C4-2B (cell line): ENCODE measurements around the gene CEP85L.

Experiments
- ZFX ChIP-seq: fragments of 450-650 bp; IDR thresholded peaks from 2 replicates; pipeline ENCODE4 v1.6.1; 2017
- TF ChIP-seq, protein P1 (sequence below): fragments of 450-650 bp; conservative IDR thresholded peaks from 2 replicates; pipeline ENCODE4 v1.5.1; 2017; ENCODE audit warnings: mild to moderate bottlenecking

DNA sequence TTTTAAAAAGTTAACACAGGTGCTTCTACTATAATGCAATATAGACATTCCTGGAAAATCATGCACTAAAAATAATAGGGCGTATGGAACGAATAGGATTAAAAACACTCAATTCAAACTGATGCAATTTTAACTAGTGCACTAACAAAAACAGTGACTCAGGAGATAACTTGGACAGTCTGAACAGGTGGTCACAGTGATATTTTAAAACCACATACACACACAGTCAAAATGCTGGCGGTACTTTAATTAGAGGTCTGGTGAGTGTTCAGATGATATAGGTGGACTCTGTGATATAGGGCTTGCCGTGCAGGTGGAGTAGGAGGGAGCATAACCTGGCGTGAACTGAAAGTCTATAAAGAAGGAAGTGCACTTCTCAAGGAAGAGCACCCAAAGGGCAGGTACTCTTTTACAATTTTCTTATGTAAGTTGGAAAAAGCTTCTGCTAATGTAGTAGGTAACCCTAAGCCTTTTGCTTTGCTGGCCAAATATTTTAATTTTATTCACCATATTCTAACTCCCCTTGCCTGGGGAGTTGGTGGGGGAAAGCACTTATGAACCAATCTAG, 145.2 kb downstream of the CEP85L start:
- TF ChIP-seq, protein P1, sequence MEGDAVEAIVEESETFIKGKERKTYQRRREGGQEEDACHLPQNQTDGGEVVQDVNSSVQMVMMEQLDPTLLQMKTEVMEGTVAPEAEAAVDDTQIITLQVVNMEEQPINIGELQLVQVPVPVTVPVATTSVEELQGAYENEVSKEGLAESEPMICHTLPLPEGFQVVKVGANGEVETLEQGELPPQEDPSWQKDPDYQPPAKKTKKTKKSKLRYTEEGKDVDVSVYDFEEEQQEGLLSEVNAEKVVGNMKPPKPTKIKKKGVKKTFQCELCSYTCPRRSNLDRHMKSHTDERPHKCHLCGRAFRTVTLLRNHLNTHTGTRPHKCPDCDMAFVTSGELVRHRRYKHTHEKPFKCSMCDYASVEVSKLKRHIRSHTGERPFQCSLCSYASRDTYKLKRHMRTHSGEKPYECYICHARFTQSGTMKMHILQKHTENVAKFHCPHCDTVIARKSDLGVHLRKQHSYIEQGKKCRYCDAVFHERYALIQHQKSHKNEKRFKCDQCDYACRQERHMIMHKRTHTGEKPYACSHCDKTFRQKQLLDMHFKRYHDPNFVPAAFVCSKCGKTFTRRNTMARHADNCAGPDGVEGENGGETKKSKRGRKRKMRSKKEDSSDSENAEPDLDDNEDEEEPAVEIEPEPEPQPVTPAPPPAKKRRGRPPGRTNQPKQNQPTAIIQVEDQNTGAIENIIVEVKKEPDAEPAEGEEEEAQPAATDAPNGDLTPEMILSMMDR = no peak
- TF ChIP-seq ZFX = no peak
